ENCODE measurements around the gene PUM1. TPM values are rescaled to one million over a fixed set of nuclear protein-coding genes. Genes with fewer than 3 reads are reported as not detected.
"Not testable (repeated sequence)": the region's sequence is repeated elsewhere in the genome, so short reads cannot be mapped to it uniquely, and the experiment has no call there.

PUM1 gene
- total RNA-seq, 2 donors from 2014 or later, result 30.9 to 32.3 TPM

- no peaks in the 10 kb centered on the region for H3K36me3 ChIP-seq (replicated peaks in 1 of 2; ENCODE audit: insufficient read depth in 1 of 2, low read depth in 2 of 2)
- peaks cover 44% of the 10 kb centered on the region for H3K4me1 ChIP-seq
- intact Hi-C loops (cut with DNase I), result no loop called here
- 18 to 39% methylated on average over 1 of the region's 1 CpG for WGBS, 2 donors
- DNase-seq (no peak), ATAC-seq (no peak)
- H3K27ac ChIP-seq, result no peak overlapping the region
- TF ChIP-seq POLR2A (IDR thresholded peaks at IDR 0.05) (no peak), CTCF (IDR thresholded peaks at IDR 0.05) (no peak)
- no peaks in the 10 kb centered on the region for H3K9me3 ChIP-seq
- no peaks in the 10 kb centered on the region for H3K27me3 ChIP-seq
- no peak overlapping the region for H3K4me3 ChIP-seq
Observed at GRCh38 chr1:31051611-31052010, 13.9 kb downstream of the PUM1 start.

GRCh38 chr1:31047507-31047906 is 18.0 kb downstream of the PUM1 start:
- H3K4me3 ChIP-seq; H3K27me3 ChIP-seq; H3K36me3 ChIP-seq (replicated peaks in 1 of 2; ENCODE audit: insufficient read depth in 1 of 2, low read depth in 2 of 2); intact Hi-C loops (cut with DNase I); ATAC-seq; H3K9me3 ChIP-seq; H3K27ac ChIP-seq; DNase-seq: not testable (repeated sequence)
- 70 to 80% methylated on average over 5 of the region's 5 CpGs for WGBS, 2 donors
- peaks cover 23% of the 10 kb centered on the region for H3K4me1 ChIP-seq

- H3K36me3 ChIP-seq (replicated peaks in 1 of 2; ENCODE audit: insufficient read depth in 1 of 2, low read depth in 2 of 2), result no peaks in the 10 kb centered on the region
- no peak for DNase-seq
- H3K27me3 ChIP-seq, result no peaks in the 10 kb centered on the region
- no peak for ATAC-seq
- no peak overlapping the region for H3K27ac ChIP-seq
- intact Hi-C loops (cut with DNase I), result no loop called here
- no peak overlapping the region for H3K4me3 ChIP-seq
- peaks cover 17% of the 10 kb centered on the region for H3K4me1 ChIP-seq
- TF ChIP-seq CTCF (IDR thresholded peaks at IDR 0.05) (no peak), POLR2A (IDR thresholded peaks at IDR 0.05) (no peak)
- 55 to 60% methylated on average over 2 of the region's 2 CpGs for WGBS, 2 donors
- H3K9me3 ChIP-seq, result no peaks in the 10 kb centered on the region
Observed at GRCh38 chr1:31043631-31044030, 21.9 kb downstream of the PUM1 start.

- intact Hi-C loops (cut with DNase I), result no loop called here
- ATAC-seq (no peak), DNase-seq (no peak)
- Histone ChIP-seq H3K27me3 (no peaks in the 10 kb centered on the region), H3K4me3 (no peak overlapping the region), H3K27ac (no peak overlapping the region), H3K9me3 (no peaks in the 10 kb centered on the region), H3K36me3 (replicated peaks in 1 of 2; ENCODE audit: insufficient read depth in 1 of 2, low read depth in 2 of 2) (no peaks in the 10 kb centered on the region), H3K4me1 (peaks cover 21% of the 10 kb centered on the region)
- no peak for TF ChIP-seq POLR2A (IDR thresholded peaks at IDR 0.05)
- 93 to 99% methylated on average over 6 of the region's 6 CpGs for WGBS, 2 donors
Observed at GRCh38 chr1:31042656-31043055, 22.9 kb downstream of the PUM1 start.

GRCh38 chr1:31041529-31041928 is 24.0 kb downstream of the PUM1 start:
- intact Hi-C loops (cut with DNase I), result no loop called here
- no peak for ATAC-seq
- no peaks in the 10 kb centered on the region for H3K36me3 ChIP-seq (replicated peaks in 1 of 2; ENCODE audit: insufficient read depth in 1 of 2, low read depth in 2 of 2)

More at GRCh38 chr1:31041529-31041928, 24.0 kb downstream of the PUM1 start:
- H3K4me3 ChIP-seq, result no peak overlapping the region
- TF ChIP-seq POLR2A (IDR thresholded peaks at IDR 0.05) (no peak), CTCF (IDR thresholded peaks at IDR 0.05) (no peak)
- H3K27me3 ChIP-seq, result no peaks in the 10 kb centered on the region
- H3K4me1 ChIP-seq, result peaks cover 19% of the 10 kb centered on the region
- no peak overlapping the region for H3K27ac ChIP-seq
- no peaks in the 10 kb centered on the region for H3K9me3 ChIP-seq
- DNase-seq, result no peak
